Islet of Langerhans (tissue), 1 donor: ENCODE results near the gene RTBDN.

Source experiments
- FAIRE-seq: peaks from one replicate; lab custom pipeline; 2011; peaks lifted over from hg19 to GRCh38; lab: Jason Lieb, UNC

The RTBDN gene

GRCh38 chr19:12792051-12792852 lies 42.1 kb downstream of the RTBDN start:
- FAIRE-seq = no peak

- no peak for FAIRE-seq
Measured at GRCh38 chr19:12791345-12792050, 42.9 kb downstream of the RTBDN start, which contains the start of gene JUNB. Gene JUNB (plus strand): TSS chr19:12791486. CDS start chr19:12791772, 286 bp downstream.

- no peak for FAIRE-seq
Measured at GRCh38 chr19:12790628-12791344, 43.6 kb downstream of the RTBDN start.

GRCh38 chr19:12789904-12790619 lies 44.3 kb downstream of the RTBDN start:
- FAIRE-seq = no peak

DNA sequence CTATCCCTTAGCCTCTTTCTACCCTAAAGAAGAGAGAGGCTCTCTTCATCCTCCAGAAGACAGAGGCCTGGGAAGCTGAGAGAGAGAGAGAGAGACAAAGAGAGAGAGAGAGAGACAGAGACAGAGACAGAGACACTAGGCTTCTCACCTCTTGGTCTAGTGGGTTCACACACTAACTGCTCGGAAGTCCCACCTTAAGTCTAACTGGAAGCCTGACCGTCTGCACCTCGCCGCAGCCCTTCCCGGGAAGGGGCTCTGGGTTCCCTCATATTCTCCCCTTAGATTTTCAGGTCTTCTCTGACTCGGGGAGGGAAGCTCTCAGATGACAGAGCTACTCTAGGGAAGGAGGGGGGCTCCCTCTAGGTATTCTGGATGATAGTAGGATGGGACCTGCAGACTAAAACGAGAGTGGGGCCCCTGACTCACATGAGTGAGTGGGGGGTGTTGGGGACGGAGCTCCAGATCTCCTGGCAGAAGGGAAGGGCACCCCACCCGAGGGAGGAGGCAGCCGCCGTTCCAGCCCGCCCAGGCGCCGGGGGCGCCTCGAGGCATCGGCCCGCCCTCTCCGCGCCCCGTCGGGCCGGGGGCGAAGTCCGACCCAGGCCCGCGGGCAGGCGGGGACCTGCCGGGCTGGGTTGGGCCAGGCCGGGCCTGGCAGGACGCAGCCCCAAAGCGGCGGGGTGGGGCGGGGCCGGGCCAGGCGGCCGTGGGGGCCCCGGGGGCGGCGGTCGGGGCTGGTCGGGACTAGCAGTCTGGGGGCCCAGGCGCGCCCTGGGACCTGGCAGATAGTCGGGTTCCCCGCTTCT lies 45.1 kb downstream of the RTBDN start:
- no peak for FAIRE-seq

DNA sequence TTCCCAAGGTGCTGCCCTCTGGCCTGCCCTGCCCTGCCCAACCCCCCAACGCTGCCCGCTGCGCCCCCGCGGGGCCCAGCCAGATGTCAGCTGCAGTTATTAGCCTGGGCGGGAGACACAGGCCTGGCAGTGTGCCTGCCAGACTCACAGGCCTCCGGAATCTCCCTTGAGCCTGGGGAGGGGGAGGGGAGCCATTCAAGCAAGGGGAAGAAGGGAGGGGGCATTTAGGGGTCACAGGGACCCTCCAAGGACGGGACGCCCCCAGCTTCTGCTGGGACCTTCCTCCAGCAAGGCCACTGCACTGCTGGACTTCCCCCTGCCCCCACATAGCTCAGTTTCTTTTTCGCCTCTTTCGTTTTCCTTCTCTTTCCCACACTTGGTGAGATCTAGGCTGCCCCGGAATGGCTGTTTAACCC lies 45.7 kb downstream of the RTBDN start:
- FAIRE-seq = no peak

DNA sequence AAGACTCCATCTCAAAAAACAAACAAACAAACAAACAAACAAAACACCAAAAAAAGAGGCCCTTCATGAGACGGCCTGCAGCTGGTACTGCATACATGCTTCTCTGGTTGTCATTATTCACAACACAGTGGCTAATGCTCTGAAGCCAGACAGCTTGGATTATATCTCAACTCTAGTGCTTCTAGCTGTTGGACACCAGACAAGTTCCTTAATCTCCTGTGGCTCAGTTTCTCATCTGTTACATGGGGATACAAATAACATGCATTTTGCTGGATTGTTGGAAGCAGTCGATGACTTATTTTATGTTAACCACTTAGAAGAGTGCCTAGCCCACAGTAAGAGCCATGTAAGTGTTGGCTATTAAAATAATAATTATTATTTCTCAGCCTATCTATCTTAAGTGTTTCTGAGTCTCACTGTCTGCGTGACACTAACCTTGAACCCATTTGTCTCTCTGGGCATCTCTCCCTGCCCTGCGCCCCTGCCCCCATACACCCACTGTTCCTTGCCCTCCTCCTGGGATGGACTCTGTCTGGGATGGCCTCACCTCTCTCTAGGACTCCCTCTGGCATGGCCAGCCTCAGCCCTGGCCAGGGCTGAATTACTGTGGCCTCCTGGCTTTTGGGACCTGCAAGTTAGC lies 46.2 kb downstream of the RTBDN start:
- no peak for FAIRE-seq

- no peak for FAIRE-seq
Measured at GRCh38 chr19:12787458-12787857, 46.9 kb downstream of the RTBDN start.

DNA sequence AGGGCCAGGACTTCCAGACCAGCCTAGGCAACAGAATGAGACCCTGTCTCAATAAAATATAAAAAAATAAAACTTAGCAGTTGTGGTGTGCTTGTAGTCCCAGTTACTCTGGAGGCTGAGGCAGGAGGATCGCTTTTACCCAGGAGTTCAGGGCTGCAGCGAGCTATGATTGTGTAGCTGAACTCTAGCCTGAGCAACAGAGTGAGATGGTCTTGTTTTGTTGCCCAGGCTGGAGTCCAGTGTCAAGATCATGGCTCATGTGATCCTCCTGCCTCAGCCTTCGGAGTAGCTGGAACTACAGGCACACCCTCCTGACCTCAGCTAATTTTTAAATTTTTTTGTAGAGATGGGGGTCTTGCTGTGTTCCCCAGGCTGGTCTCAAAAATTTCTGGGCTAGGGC lies 47.4 kb downstream of the RTBDN start:
- no peak for FAIRE-seq

DNA sequence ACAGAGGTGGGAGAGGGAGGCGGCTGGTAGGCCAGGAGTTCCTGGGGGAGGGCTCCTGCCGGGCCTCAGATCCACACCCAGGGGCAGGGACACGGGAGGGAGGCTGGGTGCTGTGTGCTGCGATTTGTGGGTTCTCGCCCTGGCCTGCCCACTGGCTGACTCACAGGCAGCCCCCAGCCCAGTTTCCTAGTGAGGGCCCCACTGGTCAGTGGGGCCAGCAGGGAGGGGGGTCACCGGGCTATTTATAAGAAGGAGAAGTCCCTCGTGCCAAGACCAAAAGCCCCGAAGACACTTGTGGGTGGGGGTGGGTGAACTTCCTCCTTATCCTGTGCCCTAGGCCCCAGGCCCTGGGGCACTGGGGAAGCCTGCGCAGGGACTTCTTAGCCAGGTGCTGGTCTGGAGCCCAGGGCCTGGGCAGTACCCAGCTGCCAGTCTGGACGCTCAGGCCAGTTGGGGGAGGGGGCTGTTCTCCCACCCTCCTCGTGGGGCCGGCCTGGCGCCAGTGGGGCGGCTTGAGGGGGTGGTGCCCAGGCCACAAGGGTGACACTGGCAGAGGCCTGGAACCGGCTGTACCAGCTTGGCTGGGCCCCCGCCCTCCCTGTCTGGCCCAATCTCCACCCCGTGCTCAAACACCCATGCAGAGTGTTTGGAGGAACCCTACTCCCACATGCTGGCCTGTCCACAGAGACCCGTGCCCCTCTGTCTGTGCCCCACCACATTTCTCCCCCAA lies 48.1 kb downstream of the RTBDN start:
- FAIRE-seq = no peak

DNA sequence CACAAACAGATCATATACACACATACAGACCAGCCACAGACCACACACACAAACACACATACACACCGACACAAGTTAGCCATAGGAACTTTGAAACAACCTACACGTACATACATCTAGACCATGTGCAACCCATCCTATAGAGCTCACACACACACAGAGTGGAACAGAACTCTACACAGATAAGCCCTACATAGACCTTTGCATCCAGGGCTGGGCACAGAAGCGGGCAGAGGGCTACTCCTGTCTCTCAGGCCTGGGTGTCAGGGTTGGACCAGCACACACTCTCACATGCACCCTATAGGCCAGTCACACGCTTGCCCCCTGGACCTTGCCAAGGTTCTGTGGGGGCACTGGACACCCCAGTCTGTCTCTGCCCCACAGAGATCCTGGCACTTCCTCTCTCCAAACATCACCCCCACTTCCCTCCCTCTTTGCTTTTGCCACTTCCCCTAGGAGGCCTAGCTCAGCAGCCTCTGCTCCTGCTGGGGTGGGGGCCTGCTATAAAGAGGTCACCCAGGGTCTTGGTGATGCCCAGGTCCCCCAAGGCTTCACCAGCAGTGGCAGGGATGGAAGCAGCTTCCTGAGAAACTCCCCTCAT lies 48.8 kb downstream of the RTBDN start:
- FAIRE-seq = no peak

GRCh38 chr19:12784871-12785430 lies 49.4 kb downstream of the RTBDN start:
- FAIRE-seq = no peak

DNA sequence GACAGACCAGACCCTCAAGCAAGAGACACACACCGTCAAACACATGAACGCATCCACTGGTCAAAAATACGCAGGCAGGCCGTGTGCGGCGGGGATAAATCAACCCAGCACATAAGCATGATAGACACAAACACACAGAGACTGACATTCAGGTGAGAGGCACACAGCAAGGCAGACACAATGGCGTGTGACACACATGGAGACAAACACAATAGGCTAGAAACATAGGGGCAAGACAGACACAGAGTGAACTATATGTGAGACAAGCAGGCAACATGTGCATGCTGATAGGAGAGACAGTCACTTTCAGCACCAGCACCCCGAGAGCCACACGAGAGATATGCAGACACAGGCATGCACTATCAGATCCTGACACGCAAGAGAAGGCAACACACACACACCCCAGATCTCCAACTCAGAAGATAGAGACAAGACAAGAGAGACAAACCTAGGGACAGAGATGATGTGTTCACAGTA lies 49.9 kb downstream of the RTBDN start:
- no peak for FAIRE-seq

- FAIRE-seq = no peak
Measured at GRCh38 chr19:12783849-12784393, 50.5 kb downstream of the RTBDN start.

DNA sequence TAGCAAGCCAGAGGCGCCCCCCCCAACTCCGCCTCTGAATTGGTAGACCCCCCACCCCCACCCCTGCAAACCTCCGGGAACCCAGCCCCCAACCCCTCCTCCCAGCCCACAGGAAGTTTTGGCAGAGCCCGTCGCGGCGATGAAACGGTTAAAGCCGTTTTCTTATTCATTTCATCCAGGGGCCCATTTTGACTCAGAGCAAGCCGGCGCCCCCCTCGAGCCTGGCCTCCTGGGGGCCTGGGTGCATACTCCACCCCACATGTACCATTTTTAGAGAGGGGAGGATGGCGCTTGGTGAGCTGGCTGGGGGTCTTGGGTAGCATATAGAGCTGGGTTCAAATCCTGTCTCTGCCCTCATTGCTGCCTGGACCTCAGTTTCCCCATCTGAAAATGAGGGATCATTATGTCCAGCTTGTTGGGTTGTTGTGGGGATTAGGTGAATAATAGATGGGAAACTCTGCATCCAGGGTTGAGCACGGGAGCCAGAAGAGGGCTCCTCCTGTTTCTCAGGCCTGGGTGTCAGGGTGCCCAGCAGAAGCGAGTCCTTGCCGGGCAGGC lies 51.0 kb downstream of the RTBDN start:
- FAIRE-seq = no peak

DNA sequence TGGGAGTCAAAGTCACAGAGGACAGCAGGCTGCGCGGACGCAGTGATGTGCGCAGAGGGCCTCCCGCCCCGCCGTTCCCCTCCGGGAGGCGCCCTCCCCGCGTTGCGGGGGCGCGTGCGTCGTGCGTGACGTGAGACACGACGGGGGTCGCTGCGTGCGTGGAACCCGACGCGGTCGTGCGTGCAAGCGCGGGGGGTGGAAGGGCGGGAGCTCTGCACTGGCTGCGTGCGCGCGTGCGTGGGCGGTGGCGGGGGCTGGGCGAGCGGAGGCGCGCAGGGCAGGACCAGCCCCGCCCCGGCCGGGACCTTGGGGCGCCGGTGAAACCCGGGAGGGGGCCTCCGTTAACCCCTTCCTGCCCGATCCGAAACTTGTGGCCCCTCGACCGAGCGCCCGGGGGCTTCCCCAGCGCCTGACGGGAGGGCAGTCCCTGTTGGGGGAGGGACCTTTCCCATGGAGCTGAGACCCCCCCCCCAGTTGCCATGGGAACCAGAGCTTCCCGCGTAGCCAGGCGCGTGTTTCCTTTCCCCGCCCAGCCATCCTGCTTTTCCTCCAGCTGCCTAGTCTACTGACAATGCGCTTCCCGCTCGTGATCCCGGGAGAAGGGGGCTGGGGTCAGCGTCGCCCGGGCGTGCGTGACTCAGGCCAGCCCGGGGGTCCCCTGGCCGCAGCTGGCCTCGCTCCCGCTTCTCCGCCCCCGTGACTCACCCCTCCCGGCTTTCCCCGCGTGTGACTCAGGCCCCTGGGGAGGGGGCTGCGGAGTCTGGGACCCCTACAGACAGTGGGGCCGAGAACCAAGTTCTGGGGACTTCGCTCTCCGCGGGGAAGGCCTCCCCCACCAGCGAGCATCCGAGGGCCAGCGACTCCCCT lies 51.7 kb downstream of the RTBDN start:
- FAIRE-seq = no peak

DNA sequence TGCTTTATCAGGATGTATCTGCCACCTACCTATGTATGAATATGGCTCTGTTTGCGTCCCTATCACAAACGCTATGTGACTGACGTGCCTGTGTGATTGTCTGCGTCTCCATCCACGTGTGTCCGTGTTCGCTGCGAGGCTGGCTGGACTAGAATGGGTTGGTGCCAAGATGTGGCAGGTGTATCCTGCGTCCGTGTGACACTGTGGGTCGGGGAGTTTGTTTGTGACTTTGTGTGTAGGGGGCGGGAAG lies 52.3 kb downstream of the RTBDN start:
- no peak for FAIRE-seq
